HEK293 (cell line): Measurements from ENCODE around the gene VEGFA.

Source experiments
- AEBP2 ChIP-seq: fragments of 450-650 bp; formaldehyde crosslinking; IDR thresholded peaks from 2 replicates; pipeline ENCODE4 v1.5.1; 2016; ENCODE audit warnings: missing biosample characterization, missing genetic modification characterization, borderline replicate concordance
- ATF2 ChIP-seq: fragments of 450-650 bp; formaldehyde crosslinking; IDR thresholded peaks from 2 replicates; pipeline ENCODE4 v1.5.1; 2016; ENCODE audit warnings: missing biosample characterization, missing genetic modification characterization, low read depth
- FEZF1 ChIP-seq: fragments of 450-650 bp; formaldehyde crosslinking; IDR thresholded peaks from 2 replicates; pipeline ENCODE4 v1.5.1; 2016; ENCODE audit warnings: missing biosample characterization, missing genetic modification characterization
- GLIS1 ChIP-seq: fragments of 450-650 bp; formaldehyde crosslinking; IDR thresholded peaks from 2 replicates; pipeline ENCODE4 v1.5.1; 2016; ENCODE audit warnings: missing biosample characterization, missing genetic modification characterization
- GLIS2 ChIP-seq: fragments of 450-650 bp; formaldehyde crosslinking; IDR thresholded peaks from 2 replicates; pipeline ENCODE4 v1.5.1; 2016; ENCODE audit warnings: missing biosample characterization, missing genetic modification characterization
- HOXA7 ChIP-seq: sonication (generic); formaldehyde crosslinking; IDR thresholded peaks from 2 replicates; pipeline ENCODE4 v1.8.1; 2022; ENCODE audit warnings: missing genetic modification reagents, borderline replicate concordance
- HOXC10 ChIP-seq: sonication (generic); formaldehyde crosslinking; IDR thresholded peaks from 2 replicates; pipeline ENCODE4 v1.8.1; 2023; ENCODE audit warnings: mild to moderate bottlenecking, missing genetic modification reagents
- HOXD13 ChIP-seq: sonication (generic); formaldehyde crosslinking; IDR thresholded peaks from 2 replicates; pipeline ENCODE4 v1.8.0; 2022; ENCODE audit warnings: missing genetic modification reagents, borderline replicate concordance
- KLF16 ChIP-seq: fragments of 450-650 bp; formaldehyde crosslinking; IDR thresholded peaks from 2 replicates; pipeline ENCODE4 v1.5.1; 2017; ENCODE audit warnings: missing biosample characterization, missing genetic modification characterization
- SETDB1 ChIP-seq: IDR thresholded peaks from one replicate; pipeline ENCODE4 v1.6.1; 2017; ENCODE audit warnings: mild to moderate bottlenecking, low read length, moderate library complexity, mixed read lengths; ENCODE audit not compliant: insufficient read length
- ZNF146 ChIP-seq: fragments of 450-650 bp; formaldehyde crosslinking; IDR thresholded peaks from 2 replicates; pipeline ENCODE4 v1.5.1; 2016; ENCODE audit warnings: missing biosample characterization, missing genetic modification characterization
- ZNF155 ChIP-seq: fragments of 450-650 bp; formaldehyde crosslinking; IDR thresholded peaks from 2 replicates; pipeline ENCODE4 v1.5.1; 2016; ENCODE audit warnings: missing biosample characterization, missing genetic modification characterization
- ZNF157 ChIP-seq: fragments of 450-650 bp; formaldehyde crosslinking; IDR thresholded peaks from 2 replicates; pipeline ENCODE4 v1.5.1; 2016; ENCODE audit warnings: missing biosample characterization, missing genetic modification characterization
- ZNF174 ChIP-seq: fragments of 450-650 bp; formaldehyde crosslinking; IDR thresholded peaks from 2 replicates; pipeline ENCODE4 v1.5.0; 2017; ENCODE audit warnings: missing biosample characterization, mild to moderate bottlenecking, missing genetic modification characterization
- ZNF184 ChIP-seq: fragments of 450-650 bp; IDR thresholded peaks from 2 replicates; pipeline ENCODE4 v1.5.1; 2018; ENCODE audit warnings: missing biosample characterization, mild to moderate bottlenecking, missing genetic modification characterization
- ZNF2 ChIP-seq: fragments of 450-650 bp; formaldehyde crosslinking; IDR thresholded peaks from 2 replicates; pipeline ENCODE4 v1.5.1; 2016; ENCODE audit warnings: missing biosample characterization, missing genetic modification characterization
- ZNF214 ChIP-seq: fragments of 450-650 bp; formaldehyde crosslinking; IDR thresholded peaks from 2 replicates; pipeline ENCODE4 v1.5.1; 2017; ENCODE audit warnings: missing biosample characterization, mild to moderate bottlenecking, missing genetic modification characterization, borderline replicate concordance
- ZNF266 ChIP-seq: fragments of 450-650 bp; formaldehyde crosslinking; IDR thresholded peaks from 2 replicates; pipeline ENCODE4 v1.5.1; 2016; ENCODE audit warnings: missing biosample characterization, missing genetic modification characterization, low read depth
- ZNF311 ChIP-seq: fragments of 450-650 bp; formaldehyde crosslinking; IDR thresholded peaks from 2 replicates; pipeline ENCODE4 v1.5.1; 2017; ENCODE audit warnings: missing biosample characterization, missing genetic modification characterization, borderline replicate concordance
- ZNF350 ChIP-seq: fragments of 450-650 bp; formaldehyde crosslinking; IDR thresholded peaks from 2 replicates; pipeline ENCODE4 v1.5.0; 2017; ENCODE audit warnings: missing biosample characterization, mild to moderate bottlenecking, missing genetic modification characterization
- ZNF37A ChIP-seq: fragments of 450-650 bp; IDR thresholded peaks from 2 replicates; pipeline ENCODE4 v1.5.1; 2018; ENCODE audit warnings: missing biosample characterization, missing genetic modification characterization
- ZNF391 ChIP-seq: fragments of 450-650 bp; formaldehyde crosslinking; IDR thresholded peaks from 2 replicates; pipeline ENCODE4 v1.5.1; 2016; ENCODE audit warnings: low read depth, missing biosample characterization, missing genetic modification characterization, borderline replicate concordance
- ZNF394 ChIP-seq: fragments of 450-650 bp; formaldehyde crosslinking; IDR thresholded peaks from 2 replicates; pipeline ENCODE4 v1.5.1; 2016; ENCODE audit warnings: missing biosample characterization, missing genetic modification characterization, mild to moderate bottlenecking, moderate library complexity, borderline replicate concordance
- ZNF398 ChIP-seq: fragments of 450-650 bp; formaldehyde crosslinking; IDR thresholded peaks from 2 replicates; pipeline ENCODE4 v1.5.1; 2017; ENCODE audit warnings: missing biosample characterization, missing genetic modification characterization
- ZNF48 ChIP-seq: fragments of 450-650 bp; formaldehyde crosslinking; IDR thresholded peaks from 2 replicates; pipeline ENCODE4 v1.5.1; 2016; ENCODE audit warnings: missing biosample characterization, missing genetic modification characterization
- ZNF529 ChIP-seq: fragments of 450-650 bp; formaldehyde crosslinking; IDR thresholded peaks from 2 replicates; pipeline ENCODE4 v1.5.1; 2017; ENCODE audit warnings: missing genetic modification characterization, missing biosample characterization; ENCODE audit not compliant: insufficient replicate concordance
- ZNF555 ChIP-seq: fragments of 450-650 bp; formaldehyde crosslinking; conservative IDR thresholded peaks from 2 replicates; pipeline ENCODE4 v1.5.1; 2017; ENCODE audit warnings: missing biosample characterization, mild to moderate bottlenecking, missing genetic modification characterization, inconsistent platforms
- ZNF658 ChIP-seq: fragments of 450-650 bp; formaldehyde crosslinking; IDR thresholded peaks from 2 replicates; pipeline ENCODE4; 2016; ENCODE audit warnings: missing biosample characterization, missing genetic modification characterization
- ZNF660 ChIP-seq: fragments of 450-650 bp; IDR thresholded peaks from 2 replicates; pipeline ENCODE4 v1.5.1; 2018; ENCODE audit warnings: missing biosample characterization, mild to moderate bottlenecking, missing genetic modification characterization
- ZNF837 ChIP-seq: fragments of 450-650 bp; formaldehyde crosslinking; IDR thresholded peaks from 2 replicates; pipeline ENCODE4 v1.5.1; 2016; ENCODE audit warnings: missing biosample characterization, missing genetic modification characterization
- TF ChIP-seq, protein P1 (sequence below): fragments of 450-650 bp; formaldehyde crosslinking; IDR thresholded peaks from 2 replicates; pipeline ENCODE4 v1.5.1; 2016; ENCODE audit warnings: missing biosample characterization, missing genetic modification characterization
- TF ChIP-seq, protein P2 (sequence below): fragments of 450-650 bp; formaldehyde crosslinking; IDR thresholded peaks from 2 replicates; pipeline ENCODE4; 2016; ENCODE audit warnings: missing biosample characterization, missing genetic modification characterization

VEGFA gene

DNA sequence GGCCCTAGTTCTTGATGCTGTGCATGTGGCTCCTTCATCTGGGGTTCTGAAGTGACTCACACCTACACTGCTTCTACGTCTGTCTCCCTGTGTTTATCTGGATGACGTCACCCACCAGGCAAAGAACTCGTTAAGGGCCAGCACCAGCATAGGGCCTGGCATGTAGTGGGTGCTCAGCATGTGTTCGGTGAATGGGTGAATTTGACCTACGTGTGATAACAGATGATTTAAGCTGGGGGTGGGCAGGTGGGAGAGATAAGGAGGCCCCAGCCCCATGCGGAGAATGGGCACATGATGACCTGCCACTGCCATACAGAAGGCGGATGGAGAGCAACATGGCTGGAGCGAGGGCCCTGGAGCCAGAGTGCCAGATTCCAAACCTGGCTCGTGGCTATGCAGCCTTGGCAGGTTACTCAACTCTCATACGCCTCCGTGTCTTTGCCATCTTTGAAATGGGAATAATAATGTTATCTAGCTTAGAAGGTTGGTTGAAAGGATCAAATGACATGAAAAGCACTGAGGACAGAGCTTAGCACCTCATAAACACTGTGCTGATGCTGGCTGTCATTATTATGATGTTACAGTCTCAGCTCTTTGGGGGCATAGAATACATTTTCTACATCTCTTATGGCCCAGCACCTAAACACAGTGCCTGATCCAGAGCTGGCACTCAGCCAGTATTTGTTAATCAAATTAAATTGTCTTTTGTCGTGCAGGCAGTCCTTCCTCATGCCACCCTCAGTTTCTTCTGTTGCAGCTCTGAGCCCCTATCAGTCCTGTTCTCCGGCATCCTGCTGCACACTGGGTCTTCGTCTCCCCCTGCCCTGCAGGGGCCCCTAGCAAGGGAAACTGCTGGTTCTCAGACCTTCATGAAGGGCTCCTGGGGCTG is 39.6 kb downstream of the VEGFA start (continued):
- no peak for TF ChIP-seq HOXD13 (CRISPR knock-in tag)
- no peak for TF ChIP-seq ZNF529 (tag by site-specific recombination)
- no peak for TF ChIP-seq ZNF174
- TF ChIP-seq, protein P1, sequence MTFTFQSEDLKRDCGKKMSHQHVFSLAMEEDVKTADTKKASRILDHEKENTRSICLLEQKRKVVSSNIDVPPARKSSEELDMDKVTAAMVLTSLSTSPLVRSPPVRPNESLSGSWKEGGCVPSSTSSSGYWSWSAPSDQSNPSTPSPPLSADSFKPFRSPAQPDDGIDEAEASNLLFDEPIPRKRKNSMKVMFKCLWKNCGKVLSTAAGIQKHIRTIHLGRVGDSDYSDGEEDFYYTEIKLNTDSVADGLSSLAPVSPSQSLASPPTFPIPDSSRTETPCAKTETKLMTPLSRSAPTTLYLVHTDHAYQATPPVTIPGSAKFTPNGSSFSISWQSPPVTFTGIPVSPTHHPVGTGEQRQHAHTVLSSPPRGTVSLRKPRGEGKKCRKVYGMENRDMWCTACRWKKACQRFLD (tag by site-specific recombination): no peak
- no peak for TF ChIP-seq ZNF391 (tag by site-specific recombination)
- no peak for TF ChIP-seq ZNF311 (tag by site-specific recombination)
- TF ChIP-seq GLIS1 (tag by site-specific recombination): peak; percentile 83
- no peak; the same call in 1 of the 2 replicates for TF ChIP-seq ZNF37A (tag by site-specific recombination)
- TF ChIP-seq KLF16 (tag by site-specific recombination): peak; percentile 55
- peak; percentile 91 for TF ChIP-seq ZNF398 (tag by site-specific recombination)
- 0 out of 2 replicates have a peak, but pooled peaks have one; percentile 11 for TF ChIP-seq ZNF266 (tag by site-specific recombination)
- no peak for TF ChIP-seq HOXA7 (CRISPR knock-in tag)
- TF ChIP-seq ZNF350 (tag by site-specific recombination): no peak
- TF ChIP-seq ZNF658 (tag by site-specific recombination): no peak; the same call in 1 of the 2 replicates
- TF ChIP-seq ZNF394: no peak; the same call in 1 of the 2 replicates
- no peak for TF ChIP-seq ZNF48 (tag by site-specific recombination)
- TF ChIP-seq ZNF555: no peak
- TF ChIP-seq ZNF146: peak; percentile 58
- no peak for TF ChIP-seq SETDB1
- no peak for TF ChIP-seq ZNF837 (tag by site-specific recombination)
- TF ChIP-seq FEZF1: peak; percentile 55
- 0 out of 2 replicates have a peak, but pooled peaks have one; percentile 78 for TF ChIP-seq ZNF155 (tag by site-specific recombination)
- peak; percentile 68 for TF ChIP-seq GLIS2 (tag by site-specific recombination)
- no peak for TF ChIP-seq ZNF214 (tag by site-specific recombination)
- TF ChIP-seq ATF2 (tag by site-specific recombination): peak; percentile 100
- peak; percentile 82 for TF ChIP-seq ZNF2 (tag by site-specific recombination)
- no peak for TF ChIP-seq AEBP2 (tag by site-specific recombination)
- peak; percentile 81 for TF ChIP-seq ZNF660 (tag by site-specific recombination)
- no peak for TF ChIP-seq HOXC10 (CRISPR knock-in tag)
- TF ChIP-seq, protein P2, sequence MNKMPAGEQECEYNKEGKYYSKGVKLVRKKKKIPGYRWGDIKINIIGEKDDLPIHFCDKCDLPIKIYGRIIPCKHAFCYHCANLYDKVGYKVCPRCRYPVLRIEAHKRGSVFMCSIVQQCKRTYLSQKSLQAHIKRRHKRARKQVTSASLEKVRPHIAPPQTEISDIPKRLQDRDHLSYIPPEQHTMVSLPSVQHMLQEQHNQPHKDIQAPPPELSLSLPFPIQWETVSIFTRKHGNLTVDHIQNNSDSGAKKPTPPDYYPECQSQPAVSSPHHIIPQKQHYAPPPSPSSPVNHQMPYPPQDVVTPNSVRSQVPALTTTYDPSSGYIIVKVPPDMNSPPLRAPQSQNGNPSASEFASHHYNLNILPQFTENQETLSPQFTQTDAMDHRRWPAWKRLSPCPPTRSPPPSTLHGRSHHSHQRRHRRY: no peak
- no peak for TF ChIP-seq ZNF157 (tag by site-specific recombination)
- TF ChIP-seq ZNF184 (tag by site-specific recombination): peak; percentile 50; the same call in 1 of the 2 replicates
